SU-DHL-6 (cell line): ENCODE data around the gene FBXO36.
"Not testable (repeated sequence)": the region's sequence is repeated elsewhere in the genome, so short reads cannot be mapped to it uniquely, and the experiment has no call there.

Experiments
- H2AFZ ChIP-seq: fragments of 200-600 bp; sonication (generic); 2 replicates; pipeline ENCODE4 v1.6.1; 2014; ENCODE audit warnings: low read depth, mild to moderate bottlenecking, moderate library complexity, mixed read lengths, antibody characterized with exemption, low read length; ENCODE audit not compliant: severe bottlenecking
- H3F3A ChIP-seq: fragments of 200-600 bp; shearing (Covaris generic); 2 replicates; pipeline ENCODE4 v1.6.0; 2016; ENCODE audit warnings: antibody characterized with exemption, mild to moderate bottlenecking; ENCODE audit not compliant: insufficient read depth
- H3K27ac ChIP-seq: fragments of 200-600 bp; sonication (generic); 2 replicates; pipeline ENCODE4 v1.5.1; 2016; ENCODE audit warnings: low read depth, mild to moderate bottlenecking, low read length, moderate library complexity, mixed read lengths
- H3K27me3 ChIP-seq: fragments of 200-600 bp; sonication (generic), shearing (Covaris generic); 2 replicates; pipeline ENCODE4 v1.6.0; 2014; ENCODE audit warnings: mild to moderate bottlenecking, low read length
- H3K36me3 ChIP-seq: fragments of 200-600 bp; sonication (generic); 2 replicates; pipeline ENCODE4 v1.6.1; 2014; ENCODE audit warnings: mild to moderate bottlenecking, low read length, mixed read lengths
- H3K4me2 ChIP-seq: fragments of 300-600, 200-600 bp; shearing (Covaris generic), sonication (generic); 2 replicates; pipeline ENCODE4 v1.6.0; 2014; ENCODE audit warnings: low read length, low read depth, mild to moderate bottlenecking; ENCODE audit not compliant: poor library complexity, severe bottlenecking
- H3K4me3 ChIP-seq: fragments of 200-600 bp; sonication (generic); 2 replicates; pipeline ENCODE4 v1.5.1; 2014; ENCODE audit warnings: antibody characterized with exemption, low read length, mild to moderate bottlenecking, mixed read lengths; ENCODE audit not compliant: insufficient read depth, poor library complexity, severe bottlenecking
- H3K79me2 ChIP-seq: fragments of 200-600 bp; sonication (generic); 2 replicates; pipeline ENCODE4 v1.6.1; 2014; ENCODE audit warnings: mild to moderate bottlenecking, low read length, moderate library complexity; ENCODE audit not compliant: insufficient read depth
- H3K9ac ChIP-seq: fragments of 200-600 bp; sonication (generic); 2 replicates; pipeline ENCODE4 v1.7.0; 2014; ENCODE audit warnings: mild to moderate bottlenecking, low read length
- H3K9me2 ChIP-seq: fragments of 200-600 bp; sonication (generic); replicated peaks from 2 replicates; pipeline ENCODE4 v1.6.1; 2014; ENCODE audit warnings: low read length; ENCODE audit not compliant: insufficient read depth
- H3K9me3 ChIP-seq: fragments of 200-600 bp; sonication (generic); 2 replicates; pipeline ENCODE4 v1.6.1; 2014; ENCODE audit warnings: low read length, mixed read lengths; ENCODE audit not compliant: insufficient read depth
- H4K20me1 ChIP-seq: fragments of 200-600 bp; sonication (generic); 2 replicates; pipeline ENCODE4 v1.6.1; 2014; ENCODE audit warnings: low read depth, mild to moderate bottlenecking, antibody characterized with exemption, low read length, moderate library complexity, mixed read lengths
- CTCF ChIP-seq: fragments of 200-600 bp; sonication (generic); IDR thresholded peaks from one replicate; pipeline ENCODE4 v1.5.1; 2017; ENCODE audit warnings: antibody characterized with exemption, mild to moderate bottlenecking, low read length, moderate library complexity; ENCODE audit not compliant: insufficient read depth, poor library complexity, severe bottlenecking
- EZH2phosphoT487 ChIP-seq: fragments of 200-600 bp; sonication (generic), shearing (Covaris generic); conservative IDR thresholded peaks from 2 replicates; pipeline ENCODE4 v1.6.1; 2018; ENCODE audit warnings: mild to moderate bottlenecking, antibody characterized with exemption, low read length, moderate library complexity, mixed read lengths

The FBXO36 gene

DNA sequence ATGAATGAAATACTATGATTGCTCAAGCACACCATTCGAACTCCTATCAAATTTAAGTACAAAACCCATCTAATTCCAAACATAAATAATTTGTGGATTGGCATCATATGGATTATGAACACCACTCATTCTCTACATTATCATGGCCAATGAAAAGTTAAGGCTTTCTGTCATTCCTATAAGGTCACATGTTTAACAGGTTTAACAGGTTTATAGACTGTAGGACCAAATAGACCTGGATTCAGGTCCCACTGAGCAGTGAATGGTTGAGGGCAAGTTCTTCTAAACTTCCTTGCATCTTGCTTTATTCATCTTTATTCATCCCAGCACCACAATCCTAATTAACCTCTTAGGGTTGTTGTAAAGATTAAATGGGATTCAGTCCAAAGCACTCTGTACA is 33.4 kb downstream of the FBXO36 start:
- Histone ChIP-seq H3K4me3 (no peak overlapping the region), H4K20me1 (no peaks in the 10 kb centered on the region), H3K27ac (no peak overlapping the region), H3F3A (no peaks in the 10 kb centered on the region), H2AFZ (no peak overlapping the region), H3K79me2 (no peaks in the 10 kb centered on the region), H3K4me2 (no peak overlapping the region), H3K36me3 (no peaks in the 10 kb centered on the region), H3K9me3 (no peaks in the 10 kb centered on the region), H3K9ac (no peak overlapping the region), H3K9me2 (no peaks in the 10 kb centered on the region), H3K27me3 (no peaks in the 10 kb centered on the region)
- TF ChIP-seq EZH2phosphoT487, result no peak
- TF ChIP-seq CTCF, result no peak

- H2AFZ ChIP-seq, result no peak overlapping the region
- no peaks in the 10 kb centered on the region for H3K9me2 ChIP-seq
- no peak overlapping the region for H3K4me2 ChIP-seq
- no peaks in the 10 kb centered on the region for H3K9me3 ChIP-seq
- H3K36me3 ChIP-seq, result no peaks in the 10 kb centered on the region
- H3K79me2 ChIP-seq, result no peaks in the 10 kb centered on the region
- H3F3A ChIP-seq, result no peaks in the 10 kb centered on the region
- TF ChIP-seq EZH2phosphoT487 (no peak), CTCF (no peak)
- no peak overlapping the region for H3K9ac ChIP-seq
- H4K20me1 ChIP-seq, result no peaks in the 10 kb centered on the region
- no peaks in the 10 kb centered on the region for H3K27me3 ChIP-seq
- H3K27ac ChIP-seq, result no peak overlapping the region
- H3K4me3 ChIP-seq, result no peak overlapping the region
Observed at GRCh38 chr2:229956491-229956890, 34.2 kb downstream of the FBXO36 start.

GRCh38 chr2:229963596-229963995 is 41.3 kb downstream of the FBXO36 start:
- not testable (repeated sequence) for H3K9ac ChIP-seq, H3K9me2 ChIP-seq, H3K36me3 ChIP-seq, H3F3A ChIP-seq, H3K27me3 ChIP-seq, H3K27ac ChIP-seq, H3K4me3 ChIP-seq, H3K9me3 ChIP-seq, H4K20me1 ChIP-seq, H3K4me2 ChIP-seq, H3K79me2 ChIP-seq, H2AFZ ChIP-seq

DNA sequence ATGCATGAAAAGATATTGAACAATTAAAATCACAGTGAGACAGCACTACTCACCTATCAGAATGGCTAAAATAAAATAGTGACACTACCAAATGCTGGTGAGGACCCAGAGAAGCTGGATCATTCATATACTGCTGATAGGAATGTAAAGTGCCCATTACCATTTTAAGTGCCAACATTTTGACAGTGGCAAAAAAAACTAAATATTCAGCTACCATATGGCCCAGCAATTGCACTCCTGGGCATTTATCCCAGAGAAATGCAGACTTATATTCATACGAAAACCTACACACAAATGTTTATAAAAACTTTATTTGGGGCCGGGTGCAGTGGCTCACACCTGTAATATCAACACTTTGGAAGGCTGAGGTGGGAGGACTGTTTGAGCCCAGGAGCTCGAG is 47.6 kb downstream of the FBXO36 start:
- TF ChIP-seq CTCF (no peak), EZH2phosphoT487 (no peak)
- H3K9me2 ChIP-seq, result no peaks in the 10 kb centered on the region
- H3K4me2 ChIP-seq, result no peak overlapping the region
- no peaks in the 10 kb centered on the region for H3K79me2 ChIP-seq
- no peak overlapping the region for H3K9ac ChIP-seq
- H4K20me1 ChIP-seq, result no peaks in the 10 kb centered on the region
- H3K27ac ChIP-seq, result no peak overlapping the region
- H3K27me3 ChIP-seq, result no peaks in the 10 kb centered on the region
- H3K9me3 ChIP-seq, result no peaks in the 10 kb centered on the region
- H3F3A ChIP-seq, result no peaks in the 10 kb centered on the region
- H3K4me3 ChIP-seq, result no peak overlapping the region
- H3K36me3 ChIP-seq, result no peaks in the 10 kb centered on the region
- no peak overlapping the region for H2AFZ ChIP-seq
